H1 (cell line): ENCODE data around the gene UBR1. TPM values are rescaled to one million over a fixed set of nuclear protein-coding genes. Genes with fewer than 3 reads are reported as not detected.

Experiments
- NANOG ChIP-seq: IDR thresholded peaks from 2 replicates; pipeline ENCODE4 v1.6.1; 2011; ENCODE audit warnings: low read length, low read depth, mild to moderate bottlenecking, inconsistent platforms; ENCODE audit not compliant: insufficient read depth, poor library complexity, severe bottlenecking
- SP2 ChIP-seq: IDR thresholded peaks from 2 replicates; pipeline ENCODE4 v1.6.1; 2012; ENCODE audit warnings: mild to moderate bottlenecking, low read length, inconsistent platforms
- polyA plus RNA-seq, 7 experiments: library from polyadenylated mRNA; depleted of rRNA in 3 of 7; stranded (reverse) in 5 of 7; unstranded in 2 of 7; fragments of >200 nt in 5 of 7; fragments of 200-250 nt in 2 of 7; gene quantifications; 1 replicate in 5 of 7; 2 replicates in 1 of 7; 4 replicates in 1 of 7; pipeline versions ENCODE4 v1.2.1 to v1.2.3, GENCODE V29; 2011 to 2013; ENCODE audit warnings: missing spikeins in 2 of 7, mixed read lengths in 2 of 7
- total RNA-seq: library from RNA; stranded (reverse); fragmentation: NEBNext Ultra II Directional; extraction: Animal tissue kit (Norgen Biotek cat#: 25700); gene quantifications from 2 replicates; pipeline ENCODE4 v1.2.1, GENCODE V29; 2021
- TF ChIP-seq, protein P1 (sequence below): fragments of 300-600 bp; sonication (generic); IDR thresholded peaks from 2 replicates; pipeline ENCODE4 v1.7.1; 2012; ENCODE audit warnings: low read length, moderate library complexity, mild to moderate bottlenecking, inconsistent platforms; ENCODE audit not compliant: insufficient replicate concordance

Gene UBR1
- total and polyA plus RNA-seq, 2 of the 8 experiments (the other 6 are each of a cell fraction or from before 2014, with no cell fraction given) = 3.7 to 18.7 TPM

DNA sequence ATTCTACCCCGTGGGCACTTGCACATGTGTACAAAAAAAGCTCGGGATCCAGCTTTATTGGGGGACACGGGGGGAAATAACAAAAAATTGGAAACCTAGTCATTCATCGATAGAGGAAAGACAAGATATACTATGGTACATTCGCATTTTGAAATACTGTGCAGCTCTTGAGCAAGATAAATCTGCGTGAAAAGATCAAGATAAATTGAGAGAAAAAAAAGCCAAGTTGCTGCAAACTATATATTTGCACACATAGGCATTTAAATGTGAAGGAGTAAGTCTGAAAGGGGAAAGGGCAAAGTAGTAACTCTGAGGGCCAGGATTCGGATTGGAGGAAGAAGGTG, 620 bp upstream of the UBR1 start (continued):
- TF ChIP-seq, protein P1, sequence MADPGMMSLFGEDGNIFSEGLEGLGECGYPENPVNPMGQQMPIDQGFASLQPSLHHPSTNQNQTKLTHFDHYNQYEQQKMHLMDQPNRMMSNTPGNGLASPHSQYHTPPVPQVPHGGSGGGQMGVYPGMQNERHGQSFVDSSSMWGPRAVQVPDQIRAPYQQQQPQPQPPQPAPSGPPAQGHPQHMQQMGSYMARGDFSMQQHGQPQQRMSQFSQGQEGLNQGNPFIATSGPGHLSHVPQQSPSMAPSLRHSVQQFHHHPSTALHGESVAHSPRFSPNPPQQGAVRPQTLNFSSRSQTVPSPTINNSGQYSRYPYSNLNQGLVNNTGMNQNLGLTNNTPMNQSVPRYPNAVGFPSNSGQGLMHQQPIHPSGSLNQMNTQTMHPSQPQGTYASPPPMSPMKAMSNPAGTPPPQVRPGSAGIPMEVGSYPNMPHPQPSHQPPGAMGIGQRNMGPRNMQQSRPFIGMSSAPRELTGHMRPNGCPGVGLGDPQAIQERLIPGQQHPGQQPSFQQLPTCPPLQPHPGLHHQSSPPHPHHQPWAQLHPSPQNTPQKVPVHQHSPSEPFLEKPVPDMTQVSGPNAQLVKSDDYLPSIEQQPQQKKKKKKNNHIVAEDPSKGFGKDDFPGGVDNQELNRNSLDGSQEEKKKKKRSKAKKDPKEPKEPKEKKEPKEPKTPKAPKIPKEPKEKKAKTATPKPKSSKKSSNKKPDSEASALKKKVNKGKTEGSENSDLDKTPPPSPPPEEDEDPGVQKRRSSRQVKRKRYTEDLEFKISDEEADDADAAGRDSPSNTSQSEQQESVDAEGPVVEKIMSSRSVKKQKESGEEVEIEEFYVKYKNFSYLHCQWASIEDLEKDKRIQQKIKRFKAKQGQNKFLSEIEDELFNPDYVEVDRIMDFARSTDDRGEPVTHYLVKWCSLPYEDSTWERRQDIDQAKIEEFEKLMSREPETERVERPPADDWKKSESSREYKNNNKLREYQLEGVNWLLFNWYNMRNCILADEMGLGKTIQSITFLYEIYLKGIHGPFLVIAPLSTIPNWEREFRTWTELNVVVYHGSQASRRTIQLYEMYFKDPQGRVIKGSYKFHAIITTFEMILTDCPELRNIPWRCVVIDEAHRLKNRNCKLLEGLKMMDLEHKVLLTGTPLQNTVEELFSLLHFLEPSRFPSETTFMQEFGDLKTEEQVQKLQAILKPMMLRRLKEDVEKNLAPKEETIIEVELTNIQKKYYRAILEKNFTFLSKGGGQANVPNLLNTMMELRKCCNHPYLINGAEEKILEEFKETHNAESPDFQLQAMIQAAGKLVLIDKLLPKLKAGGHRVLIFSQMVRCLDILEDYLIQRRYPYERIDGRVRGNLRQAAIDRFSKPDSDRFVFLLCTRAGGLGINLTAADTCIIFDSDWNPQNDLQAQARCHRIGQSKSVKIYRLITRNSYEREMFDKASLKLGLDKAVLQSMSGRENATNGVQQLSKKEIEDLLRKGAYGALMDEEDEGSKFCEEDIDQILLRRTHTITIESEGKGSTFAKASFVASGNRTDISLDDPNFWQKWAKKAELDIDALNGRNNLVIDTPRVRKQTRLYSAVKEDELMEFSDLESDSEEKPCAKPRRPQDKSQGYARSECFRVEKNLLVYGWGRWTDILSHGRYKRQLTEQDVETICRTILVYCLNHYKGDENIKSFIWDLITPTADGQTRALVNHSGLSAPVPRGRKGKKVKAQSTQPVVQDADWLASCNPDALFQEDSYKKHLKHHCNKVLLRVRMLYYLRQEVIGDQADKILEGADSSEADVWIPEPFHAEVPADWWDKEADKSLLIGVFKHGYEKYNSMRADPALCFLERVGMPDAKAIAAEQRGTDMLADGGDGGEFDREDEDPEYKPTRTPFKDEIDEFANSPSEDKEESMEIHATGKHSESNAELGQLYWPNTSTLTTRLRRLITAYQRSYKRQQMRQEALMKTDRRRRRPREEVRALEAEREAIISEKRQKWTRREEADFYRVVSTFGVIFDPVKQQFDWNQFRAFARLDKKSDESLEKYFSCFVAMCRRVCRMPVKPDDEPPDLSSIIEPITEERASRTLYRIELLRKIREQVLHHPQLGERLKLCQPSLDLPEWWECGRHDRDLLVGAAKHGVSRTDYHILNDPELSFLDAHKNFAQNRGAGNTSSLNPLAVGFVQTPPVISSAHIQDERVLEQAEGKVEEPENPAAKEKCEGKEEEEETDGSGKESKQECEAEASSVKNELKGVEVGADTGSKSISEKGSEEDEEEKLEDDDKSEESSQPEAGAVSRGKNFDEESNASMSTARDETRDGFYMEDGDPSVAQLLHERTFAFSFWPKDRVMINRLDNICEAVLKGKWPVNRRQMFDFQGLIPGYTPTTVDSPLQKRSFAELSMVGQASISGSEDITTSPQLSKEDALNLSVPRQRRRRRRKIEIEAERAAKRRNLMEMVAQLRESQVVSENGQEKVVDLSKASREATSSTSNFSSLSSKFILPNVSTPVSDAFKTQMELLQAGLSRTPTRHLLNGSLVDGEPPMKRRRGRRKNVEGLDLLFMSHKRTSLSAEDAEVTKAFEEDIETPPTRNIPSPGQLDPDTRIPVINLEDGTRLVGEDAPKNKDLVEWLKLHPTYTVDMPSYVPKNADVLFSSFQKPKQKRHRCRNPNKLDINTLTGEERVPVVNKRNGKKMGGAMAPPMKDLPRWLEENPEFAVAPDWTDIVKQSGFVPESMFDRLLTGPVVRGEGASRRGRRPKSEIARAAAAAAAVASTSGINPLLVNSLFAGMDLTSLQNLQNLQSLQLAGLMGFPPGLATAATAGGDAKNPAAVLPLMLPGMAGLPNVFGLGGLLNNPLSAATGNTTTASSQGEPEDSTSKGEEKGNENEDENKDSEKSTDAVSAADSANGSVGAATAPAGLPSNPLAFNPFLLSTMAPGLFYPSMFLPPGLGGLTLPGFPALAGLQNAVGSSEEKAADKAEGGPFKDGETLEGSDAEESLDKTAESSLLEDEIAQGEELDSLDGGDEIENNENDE = no peak
- no peak for TF ChIP-seq SP2
- no peak for TF ChIP-seq NANOG
